Measurements from ENCODE around the gene MEI1.
A peak's percentile ranks its signal among the peaks of the same experiment; 100 is the strongest.

Gene MEI1

GRCh38 chr22:41742918-41743317, 43.6 kb downstream of the MEI1 start:
- no peak for DNase-seq (ENCODE audit: low read depth)
- no peak for TF ChIP-seq CTCF (conservative IDR thresholded peaks at IDR 0.05; ENCODE audit: low read depth, low read length)

GRCh38 chr22:41745968-41746367, 46.7 kb downstream of the MEI1 start:
- no peak for TF ChIP-seq CTCF (conservative IDR thresholded peaks at IDR 0.05; ENCODE audit: low read depth, low read length)
- no peak for DNase-seq (ENCODE audit: low read depth)

More at GRCh38 chr22:41742918-41743317, 43.6 kb downstream of the MEI1 start:
- no peak overlapping the region for H3K4me3 ChIP-seq (ENCODE audit: low read depth, low read length)

GRCh38 chr22:41746567-41747400, 47.5 kb downstream of the MEI1 start:
- DNase-seq (ENCODE audit: low read depth) = peak; percentile 90
- TF ChIP-seq CTCF (conservative IDR thresholded peaks at IDR 0.05; ENCODE audit: low read depth, low read length) = peak; percentile 92
- no peak overlapping the region for H3K4me3 ChIP-seq (ENCODE audit: low read depth, low read length)

More at GRCh38 chr22:41745968-41746367, 46.7 kb downstream of the MEI1 start:
- H3K4me3 ChIP-seq (ENCODE audit: low read depth, low read length) = no peak overlapping the region

- DNase-seq (ENCODE audit: low read depth) = no peak
- no peak for TF ChIP-seq CTCF (conservative IDR thresholded peaks at IDR 0.05; ENCODE audit: low read depth, low read length)
- no peak overlapping the region for H3K4me3 ChIP-seq (ENCODE audit: low read depth, low read length)
Measured at GRCh38 chr22:41752011-41752970, 53.0 kb downstream of the MEI1 start.

GRCh38 chr22:41753984-41754383, 54.7 kb downstream of the MEI1 start:
- no peak for DNase-seq (ENCODE audit: low read depth)
- no peak for TF ChIP-seq CTCF (conservative IDR thresholded peaks at IDR 0.05; ENCODE audit: low read depth, low read length)
- H3K4me3 ChIP-seq (ENCODE audit: low read depth, low read length) = no peak overlapping the region

DNA sequence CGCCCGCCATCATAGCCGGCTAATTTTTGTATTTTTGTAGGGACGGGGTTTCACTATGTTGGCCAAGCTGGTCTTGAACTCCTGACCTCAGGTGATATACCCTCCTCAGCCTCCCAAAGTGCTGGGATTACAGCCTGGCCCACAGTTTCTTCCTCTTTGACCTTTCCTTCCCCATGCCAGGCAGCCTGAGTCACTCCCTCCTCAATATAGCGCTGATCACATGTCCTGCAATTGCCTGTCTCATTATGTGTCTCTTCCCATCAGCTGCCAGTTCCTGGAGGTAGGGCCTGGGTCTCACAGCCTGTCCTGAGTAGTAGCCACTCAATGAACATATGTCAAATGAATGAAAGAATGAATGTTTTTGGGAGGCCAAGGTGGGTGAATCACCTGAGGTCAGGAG, 58.2 kb downstream of the MEI1 start:
- no peak for TF ChIP-seq CTCF (conservative IDR thresholded peaks at IDR 0.05; ENCODE audit: low read depth, low read length)
- no peak overlapping the region for H3K4me3 ChIP-seq (ENCODE audit: low read depth, low read length)
- DNase-seq (ENCODE audit: low read depth) = no peak
